Fibroblast of lung (primary cell): ENCODE results near the gene REG1A.

Experiments
- CTCF ChIP-seq, 2 donors: IDR thresholded peaks in 1 of 2; conservative IDR thresholded peaks in 1 of 2; 1 replicate in 1 of 2; 2 replicates in 1 of 2; pipeline ENCODE4 v1.5.1; 2011 to 2012; ENCODE audit warnings: low read length in 2 of 2, control low read depth in 1 of 2, inconsistent platforms in 1 of 2, low read depth in 1 of 2, mild to moderate bottlenecking in 1 of 2
- EZH2 ChIP-seq: IDR thresholded peaks from 2 replicates; pipeline ENCODE4 v1.5.1; 2012; ENCODE audit warnings: low read length, control low read depth, mild to moderate bottlenecking; ENCODE audit errors: missing control alignments

DNA sequence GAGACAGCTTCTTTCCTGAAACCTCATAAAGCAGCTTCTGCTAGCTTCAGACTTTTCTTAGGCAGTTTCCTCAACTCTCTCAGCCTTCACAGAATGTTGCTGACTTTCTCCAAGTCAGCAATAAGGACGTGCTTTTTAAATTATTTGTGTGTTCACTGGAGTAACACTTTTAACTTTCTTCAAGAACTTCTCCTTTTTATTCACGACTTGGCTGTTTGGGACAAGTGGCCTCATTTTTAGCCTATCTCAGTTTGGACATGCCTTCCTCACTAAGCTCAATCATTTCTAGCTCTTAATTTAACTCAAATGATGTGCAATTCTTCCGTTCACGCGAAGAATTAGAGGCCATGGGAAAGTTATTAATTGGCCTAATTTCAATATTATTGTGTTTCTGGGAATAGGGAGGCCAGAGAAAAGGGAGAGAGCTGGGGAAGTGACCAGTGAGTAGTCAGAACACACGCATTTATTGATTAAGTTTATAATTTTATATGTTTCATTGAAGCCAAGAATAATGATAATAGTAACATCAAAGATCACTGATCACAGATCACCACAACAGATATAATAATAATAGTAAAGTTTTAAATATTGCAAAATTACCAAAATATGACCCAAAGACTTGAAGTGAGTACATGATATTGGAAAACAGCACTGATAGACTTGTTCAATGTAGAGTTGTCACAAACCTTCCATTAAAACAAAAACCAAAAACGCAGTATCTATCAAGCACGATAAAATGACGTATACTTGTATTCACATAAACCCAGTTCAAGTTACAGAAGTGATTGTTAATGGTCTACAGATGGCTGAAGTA is 4.8 kb downstream of the REG1A start:
- no peak for TF ChIP-seq CTCF (conservative IDR thresholded peaks at IDR 0.05 in 1 of 2, IDR thresholded peaks at IDR 0.05 in 1 of 2; ENCODE audit: low read depth in 1 of 2, low read length in 2 of 2)
- TF ChIP-seq EZH2: no peak
